Hematopoietic multipotent progenitor cell treated with erythropoietin and hydrocortisone succinate and interleukin-3 and kit ligand, for 8 days (in vitro differentiated cells): ENCODE data around the gene SLC44A4.
A peak's percentile ranks its signal among the peaks of the same experiment; 100 is the strongest.
"Not testable (repeated sequence)": the region's sequence is repeated elsewhere in the genome, so short reads cannot be mapped to it uniquely, and the experiment has no call there.

ENCODE experiments used
- DNase-seq: peaks from one replicate; pipeline ENCODE4 v3.0.0-alpha.2; 2015

SLC44A4 gene

DNA sequence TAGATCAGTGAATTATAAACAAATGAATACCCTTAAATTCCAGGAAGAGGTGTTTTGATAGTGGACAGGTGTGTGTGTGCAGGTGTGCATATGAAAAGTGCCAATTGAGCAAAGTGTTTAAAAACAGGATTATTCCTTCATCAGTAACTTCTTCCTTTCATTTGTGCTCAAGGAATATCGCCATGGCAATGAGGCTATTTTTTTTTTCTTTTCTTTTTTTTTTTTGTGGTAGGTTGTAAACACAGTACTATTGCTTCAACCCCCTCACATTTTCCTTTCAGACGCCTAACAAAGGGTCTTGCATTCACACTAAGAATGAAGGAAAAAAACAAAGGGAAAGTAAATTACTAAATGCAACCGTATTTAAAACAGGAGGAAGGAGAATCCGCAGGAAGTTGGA lies 53.2 kb downstream of the SLC44A4 start:
- no peak for DNase-seq

DNA sequence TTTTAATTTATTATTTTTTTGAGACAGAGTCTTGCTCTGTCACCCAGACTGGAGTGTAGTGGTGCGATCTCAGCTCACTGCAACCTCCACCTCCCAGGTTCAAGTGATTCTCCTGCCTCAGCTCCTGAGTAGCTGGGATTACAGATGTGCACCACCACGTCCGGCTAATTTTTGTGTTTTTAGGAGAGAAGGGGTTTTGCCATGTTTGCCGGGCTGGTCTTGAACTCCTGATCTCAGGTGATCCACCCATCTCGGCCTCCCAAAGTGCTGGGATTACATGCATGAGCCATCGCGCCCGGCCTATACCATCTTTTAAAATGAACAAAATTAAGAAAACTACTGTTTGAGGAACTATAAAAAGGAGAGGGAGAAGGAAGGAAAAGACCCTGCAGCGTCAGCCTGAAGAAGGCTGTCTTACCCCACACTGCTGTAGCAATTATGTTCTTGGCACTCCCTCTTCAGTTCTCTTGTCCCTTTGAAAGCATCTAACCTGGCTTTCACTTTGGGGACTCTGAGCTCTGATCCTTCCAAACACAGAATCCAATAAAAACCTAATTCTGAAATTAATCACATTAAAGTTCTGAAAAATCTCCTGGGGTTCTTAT lies 55.1 kb downstream of the SLC44A4 start:
- not testable (repeated sequence) for DNase-seq

DNA sequence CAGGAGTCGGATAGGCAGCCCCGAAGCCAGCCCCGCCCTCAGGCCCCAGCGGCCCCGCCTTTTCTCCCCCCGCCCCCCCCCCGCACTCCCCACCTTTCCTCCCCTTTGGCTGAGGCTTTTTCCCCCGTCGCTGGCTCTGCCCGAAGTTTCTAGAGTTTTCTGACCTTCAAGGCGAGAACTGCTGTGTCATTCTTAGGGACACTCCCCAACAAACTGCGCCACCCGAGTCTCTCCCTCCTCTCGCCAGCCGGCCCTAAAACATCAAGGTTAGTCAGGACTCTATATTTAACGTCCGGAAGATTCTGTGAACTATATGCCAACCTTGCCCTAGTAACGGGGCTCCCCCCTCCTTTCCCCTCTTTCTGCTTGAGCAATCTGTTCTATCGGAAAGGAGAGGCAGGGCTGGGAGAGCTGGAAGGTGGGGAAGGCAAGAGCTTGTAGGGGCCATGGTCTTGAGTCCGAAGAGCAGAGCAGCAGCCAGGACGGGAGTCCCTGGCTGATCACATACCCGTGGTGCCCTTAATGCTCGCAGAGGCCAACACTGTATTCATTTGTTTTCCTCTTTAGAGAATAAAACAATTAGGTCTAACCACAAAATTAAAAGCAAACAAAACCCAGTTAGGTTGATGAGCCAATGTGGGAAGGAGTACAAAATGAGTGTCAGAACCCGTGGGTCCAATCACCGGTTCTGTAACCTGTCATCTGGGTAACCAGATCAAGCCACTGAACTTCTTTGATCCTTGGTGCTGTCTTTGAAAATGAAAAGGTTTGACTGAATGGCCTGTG lies 56.6 kb downstream of the SLC44A4 start:
- DNase-seq, result peak; percentile 93

DNA sequence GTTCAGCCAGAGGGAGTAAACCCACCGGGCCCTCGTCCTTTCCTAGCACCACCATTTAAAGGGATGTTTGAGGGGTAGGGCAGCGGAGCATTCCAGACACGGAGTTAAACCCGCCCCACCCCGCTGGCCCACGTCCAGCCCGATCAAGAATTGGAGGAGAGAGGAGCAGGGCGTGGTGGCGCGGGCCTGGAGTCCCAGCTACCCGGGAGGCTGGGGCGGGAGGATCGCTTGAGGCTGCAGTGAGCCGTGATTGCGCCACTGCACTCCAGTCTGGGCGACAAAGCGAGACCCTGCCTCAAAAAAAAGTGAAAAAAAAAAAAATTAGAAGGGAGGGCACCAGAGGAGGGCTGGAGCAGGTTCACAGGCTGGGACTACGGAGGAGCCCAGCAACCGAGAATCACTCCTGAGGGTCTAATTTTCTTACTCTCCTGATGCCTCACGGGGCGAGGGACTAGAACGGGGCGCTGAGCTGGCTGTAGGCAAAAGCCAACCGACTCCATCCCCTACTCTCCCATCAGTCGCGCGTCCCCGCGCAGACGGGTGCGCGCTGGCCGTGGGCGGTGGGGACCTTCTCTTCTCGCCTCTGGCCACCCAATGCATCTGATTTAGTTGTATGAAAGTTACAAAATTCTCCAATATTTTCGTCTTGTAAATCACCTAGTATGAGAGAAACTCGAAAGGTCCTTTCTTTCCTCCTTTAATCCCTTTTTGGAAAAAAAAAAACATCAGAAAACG lies 57.3 kb downstream of the SLC44A4 start:
- DNase-seq, result peak; percentile 69

DNA sequence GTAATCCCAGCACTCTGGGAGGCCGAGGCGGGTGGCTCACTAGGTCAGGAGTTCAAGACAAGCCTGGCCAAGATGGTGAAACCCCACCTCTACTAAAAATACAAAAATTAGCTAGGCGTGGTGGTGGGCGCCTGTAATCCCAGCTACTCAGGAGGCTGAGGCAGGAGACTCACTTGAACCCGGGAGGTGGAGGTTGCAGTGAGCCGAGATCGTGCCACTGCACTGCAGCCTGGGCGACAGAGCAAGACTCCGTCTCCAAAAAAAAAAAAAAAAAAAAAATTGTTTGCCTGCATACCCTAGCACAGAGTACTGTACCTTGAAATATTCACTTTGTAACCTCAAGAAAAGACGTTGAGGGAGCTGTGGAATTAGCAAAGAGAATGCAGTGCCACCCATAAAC lies 58.4 kb downstream of the SLC44A4 start:
- not testable (repeated sequence) for DNase-seq

DNA sequence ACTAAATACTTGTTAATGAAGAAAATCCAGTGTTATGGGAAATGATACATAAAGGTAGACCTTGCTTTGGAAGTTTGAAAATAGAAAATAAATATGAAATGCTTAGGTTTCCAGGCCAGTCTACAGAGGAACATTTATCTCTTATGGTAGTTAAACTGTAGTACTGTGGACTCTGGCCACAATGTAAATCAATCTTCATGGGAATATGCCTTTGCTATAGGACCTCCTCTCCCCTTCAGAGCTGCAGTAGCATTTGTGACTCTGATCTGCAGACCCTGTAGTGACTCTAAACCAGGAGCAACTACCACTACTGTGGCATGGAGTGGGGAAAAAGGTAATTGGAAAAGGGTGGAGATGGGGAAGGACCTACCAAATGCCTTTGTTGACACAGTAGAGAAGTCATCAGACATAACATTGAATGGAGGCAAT lies 58.9 kb downstream of the SLC44A4 start:
- DNase-seq, result no peak

DNA sequence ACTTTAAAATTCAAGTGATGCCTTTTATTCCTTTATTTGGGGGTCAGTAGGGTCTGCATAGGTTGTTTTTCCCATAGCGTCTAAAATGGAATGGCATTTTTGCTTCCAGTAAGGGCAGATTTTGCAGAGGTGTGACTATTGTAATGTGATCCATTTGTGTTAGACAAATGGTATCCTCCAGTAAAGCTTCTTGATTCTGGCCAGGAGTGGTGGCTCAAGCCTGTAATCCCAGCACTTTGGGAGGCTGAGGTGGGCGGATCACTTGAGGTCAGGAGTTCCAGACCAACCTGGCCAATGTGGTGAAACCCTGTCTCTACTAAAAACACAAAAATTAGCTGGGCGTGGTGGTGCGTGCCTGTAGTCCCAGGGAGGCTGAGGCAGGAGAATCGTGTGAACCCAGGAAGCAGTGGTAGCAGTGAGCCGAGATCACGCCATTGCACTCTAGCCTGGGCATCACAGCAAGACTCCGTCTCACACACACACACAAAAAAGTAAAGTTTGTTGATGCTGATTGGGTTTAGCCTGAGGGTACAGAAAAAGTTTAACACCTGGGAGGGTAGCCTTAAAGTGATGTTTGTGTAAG lies 60.8 kb downstream of the SLC44A4 start:
- DNase-seq, result not testable (repeated sequence)

DNA sequence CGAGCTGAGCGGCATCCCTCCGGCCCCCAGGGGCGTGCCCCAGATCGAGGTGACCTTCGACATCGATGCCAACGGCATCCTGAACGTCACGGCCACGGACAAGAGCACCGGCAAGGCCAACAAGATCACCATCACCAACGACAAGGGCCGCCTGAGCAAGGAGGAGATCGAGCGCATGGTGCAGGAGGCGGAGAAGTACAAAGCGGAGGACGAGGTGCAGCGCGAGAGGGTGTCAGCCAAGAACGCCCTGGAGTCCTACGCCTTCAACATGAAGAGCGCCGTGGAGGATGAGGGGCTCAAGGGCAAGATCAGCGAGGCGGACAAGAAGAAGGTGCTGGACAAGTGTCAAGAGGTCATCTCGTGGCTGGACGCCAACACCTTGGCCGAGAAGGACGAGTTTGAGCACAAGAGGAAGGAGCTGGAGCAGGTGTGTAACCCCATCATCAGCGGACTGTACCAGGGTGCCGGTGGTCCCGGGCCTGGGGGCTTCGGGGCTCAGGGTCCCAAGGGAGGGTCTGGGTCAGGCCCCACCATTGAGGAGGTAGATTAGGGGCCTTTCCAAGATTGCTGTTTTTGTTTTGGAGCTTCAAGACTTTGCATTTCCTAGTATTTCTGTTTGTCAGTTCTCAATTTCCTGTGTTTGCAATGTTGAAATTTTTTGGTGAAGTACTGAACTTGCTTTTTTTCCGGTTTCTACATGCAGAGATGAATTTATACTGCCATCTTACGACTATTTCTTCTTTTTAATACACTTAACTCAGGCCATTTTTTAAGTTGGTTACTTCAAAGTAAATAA lies 61.5 kb downstream of the SLC44A4 start:
- DNase-seq, result peak; percentile 21

DNA sequence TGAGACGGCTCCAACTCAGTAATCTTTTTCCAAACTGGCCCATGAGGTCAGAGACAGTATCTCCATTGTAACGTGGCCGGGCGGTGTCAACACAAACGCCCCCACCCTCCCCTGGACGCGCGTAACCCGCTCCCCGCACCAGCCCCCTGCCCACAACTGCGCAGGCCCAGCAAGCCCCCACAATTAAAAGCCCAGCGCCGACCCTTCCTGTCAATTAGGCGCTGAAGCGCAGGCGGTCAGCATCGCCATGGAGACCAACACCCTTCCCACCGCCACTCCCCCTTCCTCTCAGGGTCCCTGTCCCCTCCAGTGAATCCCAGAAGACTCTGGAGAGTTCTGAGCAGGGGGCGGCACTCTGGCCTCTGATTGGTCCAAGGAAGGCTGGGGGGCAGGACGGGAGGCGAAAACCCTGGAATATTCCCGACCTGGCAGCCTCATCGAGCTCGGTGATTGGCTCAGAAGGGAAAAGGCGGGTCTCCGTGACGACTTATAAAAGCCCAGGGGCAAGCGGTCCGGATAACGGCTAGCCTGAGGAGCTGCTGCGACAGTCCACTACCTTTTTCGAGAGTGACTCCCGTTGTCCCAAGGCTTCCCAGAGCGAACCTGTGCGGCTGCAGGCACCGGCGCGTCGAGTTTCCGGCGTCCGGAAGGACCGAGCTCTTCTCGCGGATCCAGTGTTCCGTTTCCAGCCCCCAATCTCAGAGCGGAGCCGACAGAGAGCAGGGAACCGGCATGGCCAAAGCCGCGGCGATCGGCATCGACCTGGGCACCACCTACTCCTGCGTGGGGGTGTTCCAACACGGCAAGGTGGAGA lies 63.6 kb downstream of the SLC44A4 start, which contains the start of the genes HSPA1A and HSPA1L:
HSPA1A (plus strand) TSS at position 519 of the 814 bp plus-strand sequence; CDS start at position 733, 214 bp downstream.
HSPA1L (minus strand) TSS at position 259 of the 814 bp plus-strand sequence. CDS start 3,311 bp downstream, outside the sequence.
- DNase-seq, result peak; percentile 94

DNA sequence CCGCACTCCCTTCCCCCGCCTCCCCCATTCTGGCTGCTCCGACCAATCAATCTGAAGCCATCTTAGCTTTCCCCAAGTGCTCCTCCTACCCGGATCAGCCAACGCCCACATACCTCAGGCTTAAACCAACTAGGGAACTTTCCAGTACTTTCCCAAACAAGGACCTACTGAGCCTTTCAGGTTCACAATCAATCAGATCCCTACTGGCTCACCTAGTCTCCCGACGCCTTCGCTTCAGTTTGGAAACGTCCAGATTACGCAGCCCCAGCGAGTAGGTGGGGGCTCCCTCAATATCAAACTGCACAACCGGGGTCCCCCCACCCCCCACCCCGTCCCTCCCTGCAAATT lies 64.1 kb downstream of the SLC44A4 start:
- peak; percentile 92 for DNase-seq

DNA sequence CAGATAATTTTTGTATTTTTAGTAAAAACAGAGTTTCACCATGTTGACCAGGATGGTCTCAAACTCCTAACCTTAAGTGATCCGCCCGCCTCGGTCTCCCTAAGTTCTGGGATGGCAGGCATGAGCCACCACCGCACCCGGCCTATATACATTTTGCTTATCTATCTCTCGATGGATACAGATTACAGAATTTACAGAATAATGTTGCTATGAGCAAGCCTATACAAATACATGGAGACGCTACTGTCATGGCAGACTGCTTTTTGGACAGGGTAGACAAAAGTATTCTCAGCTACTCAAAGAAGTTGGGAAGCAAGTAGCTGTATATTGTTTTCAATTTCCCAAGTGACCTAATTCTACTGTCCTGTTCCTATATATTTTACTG lies 65.3 kb downstream of the SLC44A4 start:
- DNase-seq, result no peak
